T-helper 22 cell (primary cell): ENCODE measurements around the gene SPIN1.
"Not testable (repeated sequence)": the region's sequence is repeated elsewhere in the genome, so short reads cannot be mapped to it uniquely, and the experiment has no call there.

Experiments used
- DNase-seq: peaks from one replicate; pipeline ENCODE4 v3.0.0-alpha.2; 2020; ENCODE audit warnings: low read depth

The SPIN1 gene

GRCh38 chr9:88388203-88388885 is at the start of gene SPIN1:
SPIN1 (plus strand) TSS chr9:88388444; CDS start chr9:88426540, 38,096 bp downstream.
- DNase-seq: peak; percentile 67

- no peak for DNase-seq
Measured at GRCh38 chr9:88339317-88339716, 48.9 kb upstream of the SPIN1 start.

- DNase-seq: no peak
Measured at GRCh38 chr9:88342246-88342645, 46.0 kb upstream of the SPIN1 start.

- no peak for DNase-seq
Measured at GRCh38 chr9:88344013-88344412, 44.2 kb upstream of the SPIN1 start.

- not testable (repeated sequence) for DNase-seq
Measured at GRCh38 chr9:88350354-88350753, 37.9 kb upstream of the SPIN1 start.

GRCh38 chr9:88355166-88355565 is 33.1 kb upstream of the SPIN1 start:
- DNase-seq: no peak

- DNase-seq: not testable (repeated sequence)
Measured at GRCh38 chr9:88357250-88357649, 31.0 kb upstream of the SPIN1 start.

- DNase-seq: no peak
Measured at GRCh38 chr9:88358723-88359122, 29.5 kb upstream of the SPIN1 start.

GRCh38 chr9:88359974-88360373 is 28.3 kb upstream of the SPIN1 start:
- no peak for DNase-seq

GRCh38 chr9:88362681-88363080 is 25.6 kb upstream of the SPIN1 start:
- no peak for DNase-seq

- no peak for DNase-seq
Measured at GRCh38 chr9:88363661-88364060, 24.6 kb upstream of the SPIN1 start.

GRCh38 chr9:88364706-88365105 is 23.5 kb upstream of the SPIN1 start:
- no peak for DNase-seq

- DNase-seq: no peak
Measured at GRCh38 chr9:88370346-88370745, 17.9 kb upstream of the SPIN1 start.

GRCh38 chr9:88372103-88372654 is 16.1 kb upstream of the SPIN1 start:
- no peak for DNase-seq

GRCh38 chr9:88373045-88373444 is 15.2 kb upstream of the SPIN1 start:
- no peak for DNase-seq

- DNase-seq: no peak
Measured at GRCh38 chr9:88378317-88378716, 9.9 kb upstream of the SPIN1 start.

GRCh38 chr9:88379352-88379751 is 8.9 kb upstream of the SPIN1 start:
- no peak for DNase-seq

GRCh38 chr9:88380118-88380517 is 8.1 kb upstream of the SPIN1 start:
- DNase-seq: no peak

GRCh38 chr9:88381322-88381721 is 6.9 kb upstream of the SPIN1 start:
- not testable (repeated sequence) for DNase-seq

- DNase-seq: no peak
Measured at GRCh38 chr9:88383176-88383575, 5.1 kb upstream of the SPIN1 start.

GRCh38 chr9:88386137-88386536 is 2.1 kb upstream of the SPIN1 start:
- DNase-seq: not testable (repeated sequence)

GRCh38 chr9:88387036-88387551 is 1.1 kb upstream of the SPIN1 start:
- DNase-seq: no peak

GRCh38 chr9:88387552-88388202 is 567 bp upstream of the SPIN1 start:
- peak; percentile 28 for DNase-seq
